HG03342 (cell line): ENCODE data around the gene SHC1.
A peak's percentile ranks its signal among the peaks of the same experiment; 100 is the strongest.

Experiments
- ATAC-seq: cut with Tn5 transposase; IDR thresholded peaks from one replicate; pipeline ENCODE4 v1.9.1; 2021; ENCODE audit warnings: mild to moderate bottlenecking, moderate library complexity; ENCODE audit not compliant: unreplicated experiment

Gene SHC1

DNA sequence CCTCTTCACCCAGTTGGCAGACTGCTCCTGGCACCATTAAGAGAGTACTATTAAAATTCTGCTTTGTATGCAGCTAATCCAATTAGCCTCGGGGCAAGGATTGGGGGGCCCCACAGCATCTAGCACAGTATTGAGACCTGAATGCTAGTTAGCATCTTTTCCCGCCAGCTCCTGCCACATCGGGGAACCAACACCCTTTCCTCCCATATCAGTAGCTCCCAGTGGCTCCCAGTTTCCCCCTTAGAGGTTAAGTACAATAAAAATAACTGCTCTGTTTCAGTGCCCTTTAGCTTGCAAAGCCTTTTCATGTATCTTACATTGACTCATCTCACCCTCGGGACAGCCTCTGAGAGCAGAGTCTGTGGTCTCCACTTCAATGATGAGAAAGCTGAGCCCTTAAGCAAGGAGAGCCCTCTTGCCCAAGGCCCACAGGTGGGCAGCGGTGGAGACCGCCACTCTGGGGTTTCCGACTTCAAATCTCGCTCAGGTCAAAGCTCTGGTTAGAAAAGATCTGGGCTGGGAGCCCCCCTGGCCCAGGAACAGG, 29.8 kb downstream of the SHC1 start:
- no peak for ATAC-seq

DNA sequence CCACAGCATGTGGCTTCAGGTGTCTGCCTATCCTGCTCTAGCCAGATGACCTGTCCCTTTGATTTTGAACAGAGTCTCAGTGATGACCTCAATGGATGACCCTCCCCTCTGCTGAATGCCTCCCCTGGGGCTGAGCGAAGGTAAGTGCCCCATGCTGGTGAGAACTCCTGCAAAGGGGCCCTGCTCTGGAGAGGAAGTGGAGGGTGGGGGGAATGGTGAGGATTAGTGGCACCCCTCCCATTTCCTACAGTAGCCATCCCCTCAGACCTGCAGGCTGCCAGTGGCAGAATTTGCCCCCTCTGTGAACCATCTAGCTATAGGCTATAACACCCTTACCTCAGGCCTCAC, 30.4 kb downstream of the SHC1 start:
- no peak for ATAC-seq

DNA sequence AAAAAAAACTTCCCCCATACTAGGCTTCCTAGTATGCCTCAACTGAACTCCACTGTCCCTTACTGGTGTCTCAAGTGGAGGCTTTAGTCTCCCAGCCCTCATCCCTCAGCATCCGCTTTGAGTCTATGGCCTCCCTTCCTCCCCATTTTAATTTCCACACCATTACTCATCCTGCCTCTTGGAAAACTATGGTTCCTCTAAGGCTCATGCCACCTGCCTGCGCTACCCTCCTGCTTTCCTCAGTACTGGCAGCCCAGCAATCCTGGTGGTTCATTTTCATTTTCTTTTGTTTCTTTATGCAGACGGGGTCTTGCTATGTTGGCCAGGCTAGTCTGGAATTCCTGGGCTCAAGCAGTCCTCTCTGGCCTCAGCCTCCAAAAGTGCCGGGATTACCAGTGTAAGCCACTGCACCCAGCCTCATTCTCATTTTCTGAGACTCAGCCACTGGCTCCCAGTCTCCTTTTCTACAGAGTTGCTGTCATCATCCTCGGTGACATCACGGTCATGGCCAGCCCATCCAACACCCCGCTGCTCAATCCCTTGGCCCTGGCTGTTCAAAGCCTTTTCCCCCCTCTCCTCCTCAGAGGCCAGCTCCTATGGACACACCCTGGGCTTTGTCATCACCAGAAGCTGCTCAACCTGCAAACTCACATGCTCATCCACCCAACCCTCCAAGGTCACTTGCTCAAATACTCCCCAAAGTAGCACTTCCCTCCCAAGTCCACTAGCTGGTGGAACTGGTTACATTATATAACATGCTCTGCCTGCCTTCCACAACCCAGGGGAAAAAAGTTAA, 31.7 kb downstream of the SHC1 start:
- ATAC-seq: no peak

DNA sequence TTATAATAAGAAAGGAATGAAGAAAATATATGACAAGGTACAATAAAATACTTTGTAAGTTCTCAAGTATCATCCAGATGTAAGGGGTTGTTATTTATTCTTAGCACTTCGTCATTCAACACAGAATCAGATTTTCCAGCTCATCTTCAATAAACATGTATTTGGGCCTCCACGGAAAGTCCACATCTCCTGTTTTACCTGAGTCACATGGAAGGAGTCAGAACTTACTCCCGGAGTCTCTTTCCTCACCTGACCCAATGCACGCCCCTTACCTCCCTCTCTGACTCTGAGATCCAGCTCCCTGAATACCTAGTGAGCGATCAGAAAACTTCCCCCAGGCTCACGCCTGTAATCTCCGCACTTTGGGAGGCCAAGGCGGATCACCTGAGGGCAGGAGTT, 32.6 kb downstream of the SHC1 start:
- no peak for ATAC-seq

DNA sequence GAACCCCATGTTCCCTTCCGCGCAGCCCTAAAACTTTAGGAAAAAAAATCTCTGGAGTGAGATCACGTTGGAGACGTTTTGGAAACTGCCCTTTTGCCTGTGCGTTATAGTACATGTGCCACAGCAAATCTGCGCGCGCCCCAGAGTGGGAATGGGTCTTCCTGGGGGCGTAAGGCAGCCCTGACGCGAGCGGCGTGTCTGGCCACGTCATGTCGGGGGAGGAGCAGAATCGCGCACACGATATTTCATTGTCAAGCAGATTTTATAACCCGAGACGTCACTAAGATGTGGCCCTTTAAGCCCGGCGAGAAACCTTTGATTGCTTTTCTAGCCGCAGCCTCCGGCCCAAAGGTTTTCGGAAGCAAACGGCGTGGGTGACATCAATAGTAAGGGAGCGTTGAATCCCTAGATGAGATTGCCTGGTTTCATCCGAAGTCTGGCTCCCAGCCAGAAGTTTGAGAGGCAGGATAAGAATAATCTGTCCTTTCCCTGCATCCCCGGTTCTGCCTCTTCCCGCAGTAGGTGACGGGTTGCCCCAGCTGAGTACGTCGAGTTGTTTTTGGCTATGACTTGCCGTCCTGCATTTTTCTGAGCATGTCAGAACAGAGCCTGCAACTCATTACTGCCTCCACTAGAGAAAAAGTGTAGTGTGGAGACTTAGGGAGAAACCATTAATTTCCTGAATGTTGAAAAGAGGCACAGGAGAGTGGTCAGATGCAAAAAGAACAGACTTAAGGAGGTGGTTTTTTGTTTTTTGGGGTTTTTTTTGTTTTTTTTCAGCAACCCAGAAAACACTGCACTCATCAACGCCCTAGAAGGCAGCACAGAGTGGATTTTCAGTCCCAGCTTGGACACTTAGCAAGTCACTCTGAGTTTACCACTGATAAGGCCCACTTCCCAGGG, 33.2 kb downstream of the SHC1 start:
- peak; percentile 65 for ATAC-seq

DNA sequence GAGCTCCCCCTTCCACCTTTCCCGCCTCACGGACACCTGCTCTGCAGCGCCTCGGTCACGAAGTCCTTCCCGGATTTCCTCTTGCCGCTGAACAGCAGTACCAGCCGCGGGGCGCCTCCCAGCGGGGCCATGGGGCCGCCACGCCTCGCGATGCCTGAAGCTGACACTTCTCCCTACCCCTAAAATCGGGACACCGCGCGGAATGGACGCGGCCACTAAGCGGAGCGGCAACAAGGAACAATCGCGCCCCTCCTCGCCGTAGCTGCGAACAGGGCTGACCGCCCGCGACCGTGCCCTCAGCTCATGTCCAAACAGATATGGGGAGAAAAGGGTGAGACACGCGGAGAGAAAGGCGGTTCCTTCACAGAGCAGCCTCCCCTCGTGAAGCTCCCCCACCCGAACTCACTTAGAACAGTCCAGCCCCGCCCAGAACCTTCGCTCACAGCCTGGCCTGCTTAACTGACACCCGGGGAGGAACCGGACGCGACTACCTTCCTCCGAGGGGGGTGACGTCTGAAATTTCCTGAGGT, 33.9 kb downstream of the SHC1 start, which contains the start of gene PMVK:
PMVK (minus strand) TSS at position 165 of the 530 bp plus-strand sequence; CDS start at position 131, 34 bp downstream.
- peak; percentile 68 for ATAC-seq

DNA sequence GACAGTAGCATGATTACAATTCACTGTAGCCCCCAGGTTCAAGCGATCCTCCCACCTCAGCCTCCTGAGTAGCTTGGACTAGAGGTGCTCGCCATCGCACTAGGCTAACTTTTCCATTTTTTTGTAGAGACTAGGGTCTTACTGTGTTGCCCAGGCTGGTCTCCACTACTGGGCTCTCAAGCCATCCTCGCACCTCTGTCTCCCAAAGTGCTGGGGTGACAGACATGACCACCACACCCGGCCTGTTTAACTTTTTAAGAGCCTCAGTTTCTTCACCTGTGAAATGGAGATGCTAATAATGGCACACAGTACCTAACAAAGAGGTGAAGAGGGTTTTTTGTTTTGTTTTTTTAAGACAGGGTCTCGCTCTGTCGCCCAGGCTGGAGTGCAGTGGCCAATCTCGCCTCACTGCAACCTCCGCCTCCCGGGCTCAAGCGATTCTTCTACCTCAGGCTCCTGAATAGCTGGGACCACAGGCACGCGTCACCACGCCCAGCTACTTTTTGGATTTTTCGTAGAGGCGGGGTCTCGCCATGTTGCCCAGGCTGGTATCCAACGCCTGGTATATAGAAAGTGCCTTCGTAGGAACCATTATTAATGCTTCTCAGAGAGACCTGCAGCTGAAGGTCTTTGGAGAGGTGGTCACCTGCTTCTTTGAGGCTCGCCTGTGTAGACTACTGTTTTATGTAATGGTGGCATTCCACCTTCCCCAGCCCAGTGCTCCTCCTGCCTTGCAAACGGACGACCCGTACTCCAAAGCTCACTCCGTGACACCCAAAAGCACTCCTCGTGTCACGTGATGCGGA, 34.6 kb downstream of the SHC1 start:
- ATAC-seq: no peak

DNA sequence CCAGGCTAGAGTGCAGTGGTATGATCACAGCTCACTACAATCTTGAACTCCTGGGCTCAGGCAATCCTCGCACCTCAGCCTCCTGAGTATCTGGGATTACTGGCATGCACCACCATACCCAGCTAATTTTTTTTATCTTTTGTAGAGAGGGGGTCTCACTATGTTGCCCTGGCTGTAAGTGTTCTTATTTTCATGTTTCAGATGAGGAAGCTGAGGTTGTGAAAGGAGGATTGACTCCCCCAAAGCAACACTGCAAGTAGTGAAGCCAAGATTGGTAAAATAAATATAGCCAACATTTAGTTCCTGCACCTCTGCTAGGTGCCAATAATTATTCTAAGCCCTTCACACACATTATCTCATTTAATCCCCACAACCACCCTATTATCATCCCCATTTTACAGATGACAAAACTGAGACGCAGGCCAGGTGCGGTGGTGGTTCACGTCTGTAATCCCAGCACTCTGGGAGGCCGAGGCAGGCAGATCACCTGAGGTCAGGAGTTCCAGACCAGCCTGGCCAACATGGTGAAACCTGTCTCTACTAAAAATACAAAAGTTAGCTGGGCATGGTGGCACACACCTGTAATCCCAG, 36.1 kb downstream of the SHC1 start:
- ATAC-seq: no peak

DNA sequence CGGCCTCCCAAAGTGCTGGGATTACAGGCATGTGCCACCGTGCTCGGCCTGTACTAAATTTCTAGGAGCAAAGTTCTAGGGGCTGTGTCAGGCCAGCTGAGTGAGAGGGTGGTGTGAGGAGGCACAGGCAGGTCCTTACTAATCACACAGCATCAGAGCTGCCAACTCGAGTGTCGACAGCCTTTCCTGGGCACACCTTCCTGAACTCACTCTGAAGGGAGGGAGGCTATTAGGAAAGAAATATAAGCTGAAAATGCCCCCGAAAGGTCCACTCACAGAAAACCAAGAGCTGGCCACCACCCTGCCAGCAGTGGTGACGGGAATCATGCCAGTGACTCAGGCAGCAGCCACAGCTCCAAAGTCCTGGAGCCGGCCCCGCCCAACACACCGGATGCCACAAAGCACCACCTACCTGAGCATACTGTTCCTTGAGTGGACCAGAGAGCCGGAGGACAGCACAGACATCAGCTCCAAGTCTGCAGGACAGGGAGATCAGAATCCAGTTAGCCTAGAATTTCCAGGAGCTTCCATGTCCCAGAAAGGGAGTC, 38.5 kb downstream of the SHC1 start:
- no peak for ATAC-seq

DNA sequence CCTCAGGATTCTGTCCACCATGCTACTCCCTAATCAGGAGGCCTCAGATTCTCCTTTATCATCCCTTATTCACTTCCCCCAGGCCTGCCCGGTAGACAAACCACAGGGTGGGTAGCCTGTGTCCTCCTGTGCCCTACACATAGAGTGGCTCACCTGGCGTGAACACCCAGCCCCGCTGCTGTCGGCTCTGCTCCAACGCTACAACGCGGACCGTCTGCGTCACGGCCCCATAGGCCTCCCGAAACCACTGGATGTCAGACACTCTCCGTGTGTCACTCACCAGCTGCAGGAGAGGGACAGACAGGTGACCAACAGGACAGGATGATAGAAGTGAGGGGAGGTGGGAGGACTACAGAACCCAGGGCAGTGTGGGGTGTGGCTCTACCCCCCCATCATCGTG, 44.3 kb downstream of the SHC1 start:
- ATAC-seq: no peak

DNA sequence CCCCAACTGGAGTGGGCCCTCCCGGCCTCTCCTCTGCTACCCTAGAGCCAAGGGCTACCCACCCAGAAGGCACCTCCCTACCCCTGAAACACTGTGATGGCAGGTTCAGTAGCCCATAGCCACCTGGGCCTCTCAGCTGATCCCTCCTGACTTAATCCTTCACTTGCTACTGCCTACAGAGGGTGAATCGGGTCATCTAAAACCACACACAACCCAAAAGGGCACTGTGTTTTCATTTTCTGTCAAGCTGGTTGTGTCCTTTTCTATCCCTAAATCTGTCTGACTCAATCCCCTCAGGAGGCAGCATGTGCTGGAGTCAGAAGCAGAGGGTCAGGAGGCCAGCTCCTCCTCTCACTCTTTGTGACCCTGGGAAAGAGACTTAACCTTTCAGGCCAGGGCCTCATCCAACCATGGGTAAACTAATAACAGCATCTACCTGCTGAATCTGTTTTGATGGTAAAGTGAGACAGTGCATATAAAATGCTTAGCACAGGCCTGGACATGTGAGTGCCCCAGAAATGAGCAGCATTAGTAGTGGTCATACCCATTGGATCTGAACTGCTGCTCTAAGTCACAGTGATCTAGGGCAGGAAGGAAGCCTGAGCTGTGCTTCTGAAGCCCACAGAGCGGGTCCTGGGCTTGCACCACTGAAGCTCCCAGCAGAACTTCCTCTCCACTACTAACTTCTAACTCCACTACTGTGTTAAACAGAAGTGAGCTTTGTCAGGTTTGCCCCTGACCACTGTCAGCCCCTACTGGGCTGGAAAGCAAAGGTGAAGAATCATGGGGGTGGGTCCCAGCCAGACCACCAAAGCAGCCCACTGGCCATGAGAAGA, 45.0 kb downstream of the SHC1 start:
- ATAC-seq: no peak

DNA sequence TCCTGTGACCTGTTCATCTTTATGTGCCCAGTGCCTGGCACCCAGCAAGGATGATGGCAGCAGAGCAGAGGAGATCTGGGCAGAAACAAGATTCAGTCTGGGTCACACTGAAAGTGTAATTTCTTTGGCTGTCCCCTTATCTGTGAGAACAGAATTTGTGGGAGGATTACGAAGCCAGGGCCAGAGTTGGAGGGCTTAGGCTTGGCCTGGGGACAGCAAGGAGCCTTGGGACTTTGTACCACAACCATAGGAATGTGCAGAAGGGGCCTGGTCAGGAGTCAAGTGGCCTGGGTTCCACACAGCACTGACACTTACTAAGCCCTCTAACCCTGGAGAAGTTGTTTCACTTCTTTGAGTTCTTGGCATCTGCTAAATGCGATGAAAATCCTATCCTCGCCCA, 46.9 kb downstream of the SHC1 start:
- ATAC-seq: no peak

DNA sequence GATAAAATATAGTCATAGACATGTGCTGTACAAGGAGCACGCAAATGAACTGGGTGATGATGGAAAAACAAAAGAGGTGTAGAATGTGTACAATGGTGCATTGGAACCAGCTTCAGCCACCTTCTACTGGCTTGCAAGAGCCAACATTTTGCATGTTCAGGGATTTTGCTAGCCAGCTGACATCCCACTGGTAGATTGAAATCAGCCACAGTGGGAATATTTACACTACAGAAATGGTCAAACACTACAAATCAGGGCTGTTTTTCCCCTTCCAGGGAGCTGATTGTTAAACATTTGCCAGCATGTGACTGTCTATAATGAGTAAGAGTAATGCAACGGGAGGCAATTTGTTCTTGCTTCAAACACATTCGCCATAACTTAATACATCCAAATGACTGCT, 57.3 kb downstream of the SHC1 start:
- ATAC-seq: no peak

DNA sequence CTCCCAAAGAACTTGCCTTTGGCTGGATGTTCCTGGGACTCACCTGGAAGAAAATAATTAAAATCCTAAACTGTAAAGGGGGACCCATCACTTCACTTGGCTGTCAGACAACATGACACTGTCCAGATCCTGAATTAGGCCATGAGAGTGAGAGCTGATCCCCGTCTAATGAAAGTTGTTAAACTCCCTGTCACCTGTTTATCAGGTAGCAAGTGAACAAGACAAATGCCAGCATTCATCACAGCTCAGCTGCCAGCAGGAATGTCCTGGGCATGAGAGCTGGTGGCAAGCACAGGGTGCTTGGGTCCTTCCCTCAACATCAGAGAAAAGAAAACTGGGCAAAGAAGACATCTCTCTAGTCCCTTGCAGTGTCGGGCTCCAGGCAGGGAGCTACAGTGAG, 57.8 kb downstream of the SHC1 start:
- no peak for ATAC-seq
